ENCODE data around the gene NARS2.
"Not testable (repeated sequence)": the region's sequence is repeated elsewhere in the genome, so short reads cannot be mapped to it uniquely, and the experiment has no call there.

Gene NARS2

GRCh38 chr11:78573681-78574080, 983 bp downstream of the NARS2 start:
- DNase-seq = no peak

- no peak for DNase-seq
Measured at GRCh38 chr11:78573271-78573670, 1.4 kb downstream of the NARS2 start.

- no peak for DNase-seq
Measured at GRCh38 chr11:78572394-78572793, 2.3 kb downstream of the NARS2 start.

- no peak for DNase-seq
Measured at GRCh38 chr11:78570031-78570430, 4.6 kb downstream of the NARS2 start.

GRCh38 chr11:78567209-78567608, 7.5 kb downstream of the NARS2 start:
- no peak for DNase-seq

GRCh38 chr11:78564490-78565467, 9.9 kb downstream of the NARS2 start:
- no peak for DNase-seq

GRCh38 chr11:78564037-78564436, 10.6 kb downstream of the NARS2 start:
- DNase-seq = not testable (repeated sequence)

- not testable (repeated sequence) for DNase-seq
Measured at GRCh38 chr11:78563090-78563489, 11.6 kb downstream of the NARS2 start.

- DNase-seq = no peak
Measured at GRCh38 chr11:78562398-78562797, 12.3 kb downstream of the NARS2 start.

GRCh38 chr11:78560826-78561484, 13.7 kb downstream of the NARS2 start:
- no peak for DNase-seq

- DNase-seq = no peak
Measured at GRCh38 chr11:78560153-78560552, 14.5 kb downstream of the NARS2 start.

GRCh38 chr11:78557236-78557635, 17.4 kb downstream of the NARS2 start:
- DNase-seq = no peak

GRCh38 chr11:78555592-78555991, 19.1 kb downstream of the NARS2 start:
- no peak for DNase-seq

- no peak for DNase-seq
Measured at GRCh38 chr11:78552881-78553280, 21.8 kb downstream of the NARS2 start.

GRCh38 chr11:78552139-78552538, 22.5 kb downstream of the NARS2 start:
- DNase-seq = not testable (repeated sequence)

GRCh38 chr11:78551066-78551465, 23.6 kb downstream of the NARS2 start:
- DNase-seq = no peak

- no peak for DNase-seq
Measured at GRCh38 chr11:78549624-78550409, 24.8 kb downstream of the NARS2 start.

- peak; percentile 34 for DNase-seq
Measured at GRCh38 chr11:78548911-78549590, 25.6 kb downstream of the NARS2 start.

- no peak for DNase-seq
Measured at GRCh38 chr11:78547931-78548705, 26.5 kb downstream of the NARS2 start.

- DNase-seq = no peak
Measured at GRCh38 chr11:78542007-78542406, 32.7 kb downstream of the NARS2 start.

- no peak for DNase-seq
Measured at GRCh38 chr11:78541537-78541936, 33.1 kb downstream of the NARS2 start.

- DNase-seq = no peak
Measured at GRCh38 chr11:78540256-78540655, 34.4 kb downstream of the NARS2 start.

All from left hindlimb (tissue), 1 donor.